Measurements from ENCODE around the gene MGRN1.

The MGRN1 gene

GRCh38 chr16:4683255-4684057 lies 58.8 kb downstream of the MGRN1 start:
- intact Hi-C loops (cut with DNase I) = loop anchor here (10.0 kb wide), 1 partner anchor 169 kb away; no protein-coding TSS in a partner anchor
- no peak for DNase-seq

- DNase-seq = peak in 1 of 10 donors; percentile 7
- intact Hi-C loops (cut with DNase I) = loop anchor here (10.0 kb wide), 1 partner anchor 169 kb away; no protein-coding TSS in a partner anchor
Measured at GRCh38 chr16:4684058-4684715, 59.6 kb downstream of the MGRN1 start.

GRCh38 chr16:4684763-4685162 lies 60.1 kb downstream of the MGRN1 start:
- no peak for DNase-seq
- intact Hi-C loops (cut with DNase I) = loop anchor here (10.0 kb wide), 1 partner anchor 170 kb away; no protein-coding TSS in a partner anchor

GRCh38 chr16:4685292-4685691 lies 60.7 kb downstream of the MGRN1 start:
- intact Hi-C loops (cut with DNase I) = loop anchor here (10.0 kb wide), 1 partner anchor 170 kb away; no protein-coding TSS in a partner anchor
- DNase-seq = peak in 2 of 10 donors; percentile 11 to 88

GRCh38 chr16:4685776-4686496 lies 61.3 kb downstream of the MGRN1 start:
- no peak for DNase-seq

GRCh38 chr16:4686497-4687210 lies 62.0 kb downstream of the MGRN1 start:
- DNase-seq = no peak
- intact Hi-C loops (cut with DNase I) = loop anchor here (10.0 kb wide), 1 partner anchor 172 kb away; no protein-coding TSS in a partner anchor

More at GRCh38 chr16:4685776-4686496, 61.3 kb downstream of the MGRN1 start:
- intact Hi-C loops (cut with DNase I) = loop anchor here (10.0 kb wide), 1 partner anchor 171 kb away; no protein-coding TSS in a partner anchor

GRCh38 chr16:4687416-4687815 lies 62.8 kb downstream of the MGRN1 start:
- intact Hi-C loops (cut with DNase I) = loop anchor here (10.0 kb wide), 1 partner anchor 173 kb away; no protein-coding TSS in a partner anchor
- no peak for DNase-seq

- intact Hi-C loops (cut with DNase I) = loop anchor here (10.0 kb wide), 1 partner anchor 173 kb away; no protein-coding TSS in a partner anchor
- peak in 2 of 10 donors; percentile 63 to 79 for DNase-seq
Measured at GRCh38 chr16:4687946-4688673, 63.5 kb downstream of the MGRN1 start.

GRCh38 chr16:4688674-4689045 lies 64.0 kb downstream of the MGRN1 start:
- DNase-seq = peak in 2 of 10 donors; percentile 72 to 73
- intact Hi-C loops (cut with DNase I) = loop anchor here (10.0 kb wide), 1 partner anchor 174 kb away; no protein-coding TSS in a partner anchor

- DNase-seq = peak in 2 of 10 donors; percentile 64 to 81
- intact Hi-C loops (cut with DNase I) = loop anchor here (10.0 kb wide), 1 partner anchor 174 kb away; no protein-coding TSS in a partner anchor
Measured at GRCh38 chr16:4689091-4689671, 64.6 kb downstream of the MGRN1 start.

GRCh38 chr16:4689864-4690704 lies 65.5 kb downstream of the MGRN1 start:
- intact Hi-C loops (cut with DNase I) = loop anchor here (5.0 to 10.0 kb wide), 4 partner anchors 73 to 175 kb away; partner anchors contain the start of genes GLYR1, ROGDI and UBN1
- peak in 1 of 10 donors; percentile 77 for DNase-seq

- peak in 1 of 10 donors; percentile 63 for DNase-seq
- intact Hi-C loops (cut with DNase I) = loop anchor here (5.0 to 10.0 kb wide), 3 partner anchors 74 to 154 kb away; partner anchors contain the start of genes GLYR1, ROGDI and UBN1
Measured at GRCh38 chr16:4690946-4691665, 66.5 kb downstream of the MGRN1 start.

- DNase-seq = peak in 2 of 10 donors; percentile 63 to 78
- intact Hi-C loops (cut with DNase I) = loop anchor here (5.0 to 10.0 kb wide), 3 partner anchors 75 to 153 kb away; partner anchors contain the start of genes GLYR1, ROGDI and UBN1
Measured at GRCh38 chr16:4691666-4692412, 67.2 kb downstream of the MGRN1 start.

GRCh38 chr16:4692460-4693295 lies 68.1 kb downstream of the MGRN1 start:
- DNase-seq = peak in 1 of 10 donors; percentile 79
- intact Hi-C loops (cut with DNase I) = loop anchor here (5.0 to 10.0 kb wide), 3 partner anchors 75 to 152 kb away; partner anchors contain the start of genes GLYR1, ROGDI and UBN1

All from posterior cingulate gyrus (tissue), 11 donors.